Cardiac muscle cell (in vitro differentiated cells and primary cell): ENCODE measurements around the gene SRSF8. TPM values are rescaled to one million over a fixed set of nuclear protein-coding genes. Genes with fewer than 3 reads are reported as not detected.

Experiments
- DNase-seq, 2 donors: peaks; one replicate each; pipeline versions ENCODE4 v3.0.0 to v3.0.0-alpha.2; 2010 to 2017; ENCODE audit warnings: low read depth in 1 of 2, low spot score in 1 of 2
- H3K27ac ChIP-seq: fragments of 200-600 bp; sonication (generic); 2 replicates; pipeline ENCODE4 v1.5.1; 2016
- H3K27me3 ChIP-seq: fragments of 200-600 bp; sonication (generic); 2 replicates; pipeline ENCODE4 v1.6.0; 2016; ENCODE audit warnings: control low read depth
- H3K36me3 ChIP-seq: fragments of 200-600 bp; sonication (generic); 2 replicates; pipeline ENCODE4 v1.5.1; 2016; ENCODE audit warnings: control low read depth
- H3K4me1 ChIP-seq: fragments of 200-600 bp; sonication (generic); 2 replicates; pipeline ENCODE4 v1.8.1; 2017; ENCODE audit warnings: low read depth, mild to moderate bottlenecking, mixed run types
- H3K4me3 ChIP-seq: fragments of 200-600 bp; sonication (generic); 2 replicates; pipeline ENCODE4 v1.5.1; 2016; ENCODE audit warnings: mild to moderate bottlenecking
- H3K9me3 ChIP-seq: fragments of 200-600 bp; sonication (generic); 2 replicates; pipeline ENCODE4 v1.5.1; 2017; ENCODE audit warnings: low read depth, mild to moderate bottlenecking, control low read depth
- CTCF ChIP-seq: IDR thresholded peaks from 2 replicates; pipeline ENCODE4 v1.5.1; 2012; ENCODE audit warnings: low read depth, mild to moderate bottlenecking, low read length
- polyA plus RNA-seq: library from polyadenylated mRNA; unstranded; fragments of >200 nt; fragmentation: Nextera tagmentation; extraction: Ambion mirVana; gene quantifications from 2 replicates; pipeline ENCODE4 v1.2.1, GENCODE V29; 2016
- total RNA-seq: library from RNA; depleted of rRNA; stranded (reverse); fragments of >200 nt; gene quantifications from 2 replicates; pipeline ENCODE4 v1.2.3, GENCODE V29; 2016

SRSF8 gene
- total and polyA plus RNA-seq, 2 experiments from 2014 or later = 19.0 to 43.0 TPM

GRCh38 chr11:95091663-95092180 lies 25.0 kb downstream of the SRSF8 start:
- H3K27me3 ChIP-seq = peaks cover 4% of the 10 kb centered on the region
- no peaks in the 10 kb centered on the region for H3K9me3 ChIP-seq
- H3K4me1 ChIP-seq = no peaks in the 10 kb centered on the region
- no peak for DNase-seq
- no peaks in the 10 kb centered on the region for H3K36me3 ChIP-seq
- no peak overlapping the region for H3K27ac ChIP-seq
- H3K4me3 ChIP-seq = no peak overlapping the region
- TF ChIP-seq CTCF = no peak

GRCh38 chr11:95092549-95093324 lies 26.0 kb downstream of the SRSF8 start:
- peak; percentile 25 to 50 for DNase-seq
- H3K27ac ChIP-seq = no peak overlapping the region
- peak; percentile 58 for TF ChIP-seq CTCF

GRCh38 chr11:95093548-95093947 lies 26.8 kb downstream of the SRSF8 start:
- no peak for TF ChIP-seq CTCF
- H3K27me3 ChIP-seq = peaks cover 4% of the 10 kb centered on the region

More at GRCh38 chr11:95092549-95093324, 26.0 kb downstream of the SRSF8 start:
- Histone ChIP-seq H3K4me1 (no peaks in the 10 kb centered on the region), H3K27me3 (peaks cover 4% of the 10 kb centered on the region), H3K9me3 (no peaks in the 10 kb centered on the region), H3K4me3 (no peak overlapping the region), H3K36me3 (no peaks in the 10 kb centered on the region)

GRCh38 chr11:95095858-95096587 lies 29.3 kb downstream of the SRSF8 start:
- Histone ChIP-seq H3K4me1 (no peaks in the 10 kb centered on the region), H3K36me3 (no peaks in the 10 kb centered on the region), H3K27me3 (peaks cover under 1% of the 10 kb centered on the region), H3K27ac (no peak overlapping the region), H3K9me3 (no peaks in the 10 kb centered on the region), H3K4me3 (no peak overlapping the region)
- no peak for TF ChIP-seq CTCF
- peak in 1 of 2 donors; percentile 49 for DNase-seq

More at GRCh38 chr11:95093548-95093947, 26.8 kb downstream of the SRSF8 start:
- H3K4me1 ChIP-seq = no peaks in the 10 kb centered on the region
- no peak overlapping the region for H3K4me3 ChIP-seq
- no peaks in the 10 kb centered on the region for H3K9me3 ChIP-seq
- H3K27ac ChIP-seq = no peak overlapping the region
- H3K36me3 ChIP-seq = no peaks in the 10 kb centered on the region
- no peak for DNase-seq

GRCh38 chr11:95097209-95097608 lies 30.5 kb downstream of the SRSF8 start:
- no peak overlapping the region for H3K27ac ChIP-seq
- H3K4me1 ChIP-seq = no peaks in the 10 kb centered on the region
- H3K36me3 ChIP-seq = no peaks in the 10 kb centered on the region
- H3K27me3 ChIP-seq = no peaks in the 10 kb centered on the region
- no peak for DNase-seq
- TF ChIP-seq CTCF = no peak
- H3K4me3 ChIP-seq = no peak overlapping the region
- H3K9me3 ChIP-seq = no peaks in the 10 kb centered on the region
